ENCODE results near the gene ZNF423.

- no peak for TF ChIP-seq GATA2 (IDR thresholded peaks at IDR 0.05; ENCODE audit: low read depth, low read length)
- TF ChIP-seq GATA3 (IDR thresholded peaks at IDR 0.05; ENCODE audit: low read depth, low read length): no peak
Observed at GRCh38 chr16:49589544-49590031, 266.3 kb downstream of the ZNF423 start.

All from SH-SY5Y (cell line).